Osteocyte (in vitro differentiated cells): Measurements from ENCODE around the gene RBM45. TPM values are rescaled to one million over a fixed set of nuclear protein-coding genes. Genes with fewer than 3 reads are reported as not detected.
"Not testable (repeated sequence)": the region's sequence is repeated elsewhere in the genome, so short reads cannot be mapped to it uniquely, and the experiment has no call there.

Source experiments
- DNase-seq: peaks from one replicate; pipeline ENCODE4 v3.0.0; 2021; ENCODE audit warnings: mixed read lengths; ENCODE audit not compliant: unreplicated experiment; ENCODE audit errors: extremely low spot score
- H3K27ac Mint-ChIP-seq: one replicate; pipeline ENCODE4 v1.8.0; 2021; ENCODE audit warnings: mild to moderate bottlenecking, mixed read lengths; ENCODE audit not compliant: unreplicated experiment
- H3K27me3 Mint-ChIP-seq: one replicate; pipeline ENCODE4 v1.8.0; 2021; ENCODE audit warnings: mixed read lengths; ENCODE audit not compliant: unreplicated experiment
- H3K36me3 Mint-ChIP-seq: one replicate; pipeline ENCODE4 v1.8.0; 2021; ENCODE audit warnings: mixed read lengths; ENCODE audit not compliant: unreplicated experiment
- H3K4me1 Mint-ChIP-seq: one replicate; pipeline ENCODE4 v1.8.0; 2021; ENCODE audit warnings: mixed read lengths; ENCODE audit not compliant: unreplicated experiment
- H3K4me3 Mint-ChIP-seq: one replicate; pipeline ENCODE4 v1.8.0; 2021; ENCODE audit warnings: mild to moderate bottlenecking, moderate library complexity, mixed read lengths; ENCODE audit not compliant: unreplicated experiment
- H3K9me3 Mint-ChIP-seq: one replicate; pipeline ENCODE4 v1.8.0; 2021; ENCODE audit warnings: mixed read lengths; ENCODE audit not compliant: unreplicated experiment
- total RNA-seq: library from RNA; stranded (reverse); gene quantifications from 2 replicates; pipeline ENCODE4 v1.2.1, GENCODE V29; 2021
- TF ChIP-seq, protein P1 (sequence below): fragments of 200-600 bp; sonication (generic); IDR thresholded peaks from 2 replicates; pipeline ENCODE4 v1.5.0; 2021; ENCODE audit warnings: antibody characterized with exemption, mild to moderate bottlenecking, moderate library complexity

RBM45 gene
- total RNA-seq, 1 donor from 2014 or later, result 12.9 TPM

DNA sequence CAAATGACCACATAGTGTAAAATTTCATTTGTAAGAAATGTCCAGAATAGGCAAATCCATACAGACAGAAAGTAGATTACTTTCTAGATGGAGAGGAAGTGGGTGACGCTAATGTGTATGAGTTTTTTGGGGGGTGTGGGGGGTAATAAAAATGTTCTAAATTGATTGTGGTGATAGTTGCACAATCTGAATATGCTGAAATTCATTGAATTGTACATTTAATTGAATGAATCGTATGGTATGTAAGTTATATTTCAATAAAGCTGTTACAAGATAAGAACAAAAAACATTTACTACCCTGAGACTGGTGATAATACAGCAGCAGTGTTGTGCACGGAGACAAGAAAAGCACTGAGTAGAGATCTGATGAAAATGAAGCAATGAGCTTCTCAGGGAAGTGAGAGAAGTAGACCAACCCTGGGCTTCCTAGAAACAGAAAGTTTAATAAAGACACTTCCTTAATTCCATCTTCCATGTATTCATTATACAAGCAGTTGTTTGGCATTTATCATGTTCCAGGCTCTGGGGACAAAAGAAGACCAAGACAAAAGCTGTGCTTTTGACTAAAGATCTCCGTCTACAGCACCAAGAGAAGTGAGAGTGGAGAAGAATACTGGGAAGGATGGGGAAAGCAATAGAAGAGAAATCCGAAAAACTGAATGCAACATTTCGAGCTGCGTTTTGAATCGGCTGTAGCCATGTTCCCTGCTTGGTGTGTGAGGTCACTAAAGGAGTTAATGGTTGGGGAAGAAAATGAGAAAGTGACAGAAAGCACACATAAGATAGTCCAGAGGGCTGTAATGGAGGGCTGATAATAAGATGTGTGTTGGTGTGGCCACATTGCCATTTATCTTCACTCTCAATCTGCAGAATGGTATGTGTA is 37.9 kb upstream of the RBM45 start:
- no peak for DNase-seq
- Mint-ChIP-seq H3K27me3 (peaks cover 58% of the 10 kb centered on the region), H3K4me3 (no peak overlapping the region), H3K36me3 (no peaks in the 10 kb centered on the region), H3K9me3 (no peaks in the 10 kb centered on the region), H3K27ac (no peak overlapping the region), H3K4me1 (peaks cover 12% of the 10 kb centered on the region)
- TF ChIP-seq, protein P1, sequence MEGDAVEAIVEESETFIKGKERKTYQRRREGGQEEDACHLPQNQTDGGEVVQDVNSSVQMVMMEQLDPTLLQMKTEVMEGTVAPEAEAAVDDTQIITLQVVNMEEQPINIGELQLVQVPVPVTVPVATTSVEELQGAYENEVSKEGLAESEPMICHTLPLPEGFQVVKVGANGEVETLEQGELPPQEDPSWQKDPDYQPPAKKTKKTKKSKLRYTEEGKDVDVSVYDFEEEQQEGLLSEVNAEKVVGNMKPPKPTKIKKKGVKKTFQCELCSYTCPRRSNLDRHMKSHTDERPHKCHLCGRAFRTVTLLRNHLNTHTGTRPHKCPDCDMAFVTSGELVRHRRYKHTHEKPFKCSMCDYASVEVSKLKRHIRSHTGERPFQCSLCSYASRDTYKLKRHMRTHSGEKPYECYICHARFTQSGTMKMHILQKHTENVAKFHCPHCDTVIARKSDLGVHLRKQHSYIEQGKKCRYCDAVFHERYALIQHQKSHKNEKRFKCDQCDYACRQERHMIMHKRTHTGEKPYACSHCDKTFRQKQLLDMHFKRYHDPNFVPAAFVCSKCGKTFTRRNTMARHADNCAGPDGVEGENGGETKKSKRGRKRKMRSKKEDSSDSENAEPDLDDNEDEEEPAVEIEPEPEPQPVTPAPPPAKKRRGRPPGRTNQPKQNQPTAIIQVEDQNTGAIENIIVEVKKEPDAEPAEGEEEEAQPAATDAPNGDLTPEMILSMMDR, result no peak

DNA sequence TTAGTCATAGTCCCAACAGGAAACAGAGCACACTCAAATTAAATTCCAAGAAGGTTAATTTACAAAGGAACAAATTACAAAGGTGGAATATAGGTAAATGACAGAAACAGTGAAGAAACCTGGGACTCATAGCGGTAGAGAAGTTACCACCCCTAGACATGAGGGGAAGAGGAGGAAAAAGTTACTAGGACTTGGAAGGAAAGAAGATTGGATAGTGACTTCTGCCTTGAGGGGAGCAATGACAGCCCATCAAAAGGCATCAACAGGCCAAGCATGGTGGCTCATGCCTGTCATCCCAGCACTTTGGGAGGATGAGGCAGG is 37.3 kb upstream of the RBM45 start:
- no peak for DNase-seq
- H3K27ac Mint-ChIP-seq, result no peak overlapping the region
- TF ChIP-seq, protein P1, result no peak
- H3K9me3 Mint-ChIP-seq, result no peaks in the 10 kb centered on the region
- peaks cover 12% of the 10 kb centered on the region for H3K4me1 Mint-ChIP-seq
- H3K4me3 Mint-ChIP-seq, result no peak overlapping the region
- no peaks in the 10 kb centered on the region for H3K36me3 Mint-ChIP-seq
- H3K27me3 Mint-ChIP-seq, result peaks cover 55% of the 10 kb centered on the region

DNA sequence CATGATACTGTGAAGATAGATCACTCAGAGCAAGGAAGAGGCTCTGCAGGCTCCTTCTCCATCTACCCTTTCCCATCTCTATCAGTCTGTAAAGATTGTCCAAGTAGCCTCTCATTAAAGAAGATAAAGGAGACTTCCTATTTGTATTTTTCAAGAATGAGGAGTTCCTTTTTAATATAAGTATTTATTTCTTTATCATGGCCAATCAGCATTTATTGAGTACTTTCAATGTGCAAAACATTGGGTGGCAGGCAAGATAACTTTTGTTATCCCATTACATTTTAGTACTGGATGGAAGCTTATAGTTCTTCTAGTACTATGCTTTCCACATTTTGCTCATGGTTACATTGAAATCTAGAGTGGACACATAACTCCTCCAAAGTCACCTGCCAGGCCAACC is 36.1 kb upstream of the RBM45 start:
- peaks cover 50% of the 10 kb centered on the region for H3K27me3 Mint-ChIP-seq

DNA sequence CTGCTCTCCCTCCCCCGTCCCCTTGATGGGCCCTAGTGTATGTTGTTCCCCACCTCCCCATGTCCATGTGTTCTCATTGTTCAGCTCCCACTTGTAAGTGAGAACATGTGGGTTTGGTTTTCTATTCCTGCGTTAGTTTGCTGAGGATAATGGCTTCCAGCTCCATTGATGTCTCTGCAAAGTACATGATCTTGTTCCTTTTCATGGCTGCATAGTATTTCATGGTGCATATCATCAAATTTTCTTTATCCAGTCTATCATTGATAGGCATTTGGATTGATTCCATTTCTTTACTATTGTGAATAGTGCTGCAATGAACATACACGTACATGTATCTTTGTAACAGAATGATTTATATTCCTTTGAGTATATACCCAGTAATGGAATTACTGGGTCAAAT is 33.0 kb upstream of the RBM45 start:
- H3K27ac Mint-ChIP-seq, result not testable (repeated sequence)

More for the DNA sequence above, 36.1 kb upstream of the RBM45 start:
- Mint-ChIP-seq H3K9me3 (no peaks in the 10 kb centered on the region), H3K4me3 (no peak overlapping the region), H3K4me1 (peaks cover 12% of the 10 kb centered on the region), H3K27ac (no peak overlapping the region), H3K36me3 (no peaks in the 10 kb centered on the region)
- TF ChIP-seq, protein P1, result no peak
- no peak for DNase-seq

DNA sequence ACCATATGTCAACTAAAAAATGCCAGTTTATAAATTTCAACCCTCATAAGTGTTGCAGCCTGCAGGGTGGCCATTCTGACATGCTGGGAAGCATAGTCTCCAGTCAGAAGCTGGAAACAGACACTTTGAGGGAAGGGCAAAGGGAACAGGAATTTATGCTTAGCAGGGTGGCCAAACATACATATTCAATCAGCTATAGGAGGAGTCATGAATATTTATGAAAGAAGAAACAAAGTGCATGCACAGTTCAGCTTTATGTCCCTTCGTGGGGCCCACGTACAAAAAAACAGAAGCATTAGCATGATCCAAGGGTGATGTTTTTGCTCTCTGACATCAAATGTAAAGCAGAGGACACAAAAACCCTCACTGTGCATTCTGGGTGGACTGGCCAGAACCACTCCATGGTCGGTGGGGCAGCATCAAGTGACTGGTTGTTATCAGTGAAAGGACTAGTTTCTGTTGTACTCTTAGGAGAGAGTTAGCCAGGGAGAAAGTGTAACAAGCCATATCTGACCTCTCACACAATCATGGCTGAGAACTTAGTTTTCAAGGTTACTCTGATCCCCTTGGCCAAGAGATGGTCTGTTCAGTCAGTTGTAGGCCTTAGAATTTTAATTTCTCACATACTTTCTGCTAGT is 29.7 kb upstream of the RBM45 start:
- no peak for DNase-seq
- no peak overlapping the region for H3K4me3 Mint-ChIP-seq
- no peak overlapping the region for H3K27ac Mint-ChIP-seq
- H3K36me3 Mint-ChIP-seq, result no peaks in the 10 kb centered on the region
- H3K4me1 Mint-ChIP-seq, result no peaks in the 10 kb centered on the region
- peaks cover 42% of the 10 kb centered on the region for H3K27me3 Mint-ChIP-seq
- no peaks in the 10 kb centered on the region for H3K9me3 Mint-ChIP-seq
- TF ChIP-seq, protein P1, result no peak

More for the DNA sequence above, 33.0 kb upstream of the RBM45 start:
- peaks cover 36% of the 10 kb centered on the region for H3K27me3 Mint-ChIP-seq
- not testable (repeated sequence) for H3K4me1 Mint-ChIP-seq, H3K36me3 Mint-ChIP-seq, DNase-seq, H3K9me3 Mint-ChIP-seq, H3K4me3 Mint-ChIP-seq
